Suprapubic skin (tissue), 4 donors: Measurements from ENCODE around the gene CCDC174. TPM values are rescaled to one million over a fixed set of nuclear protein-coding genes. Genes with fewer than 3 reads are reported as not detected.

Experiments used
- DNase-seq, 2 donors: peaks; one replicate each; pipeline ENCODE4 v3.0.0-alpha.2; 2019; ENCODE audit warnings: low spot score in 2 of 2
- H3K27ac ChIP-seq: fragments of 200-600 bp; sonication (generic); one replicate; pipeline ENCODE4 v1.5.1; 2019
- H3K27me3 ChIP-seq: fragments of 200-600 bp; sonication (generic); one replicate; pipeline ENCODE4 v1.5.1; 2019
- H3K36me3 ChIP-seq: fragments of 200-600 bp; sonication (generic); one replicate; pipeline ENCODE4 v1.5.1; 2019
- H3K4me1 ChIP-seq: fragments of 200-600 bp; sonication (generic); one replicate; pipeline ENCODE4 v1.5.1; 2019
- H3K4me3 ChIP-seq: fragments of 200-600 bp; sonication (generic); one replicate; pipeline ENCODE4 v1.5.1; 2019; ENCODE audit warnings: mild to moderate bottlenecking
- H3K9me3 ChIP-seq: fragments of 200-600 bp; sonication (generic); one replicate; pipeline ENCODE4 v1.5.1; 2019
- EP300 ChIP-seq: sonication (generic); formaldehyde crosslinking; IDR thresholded peaks from one replicate; pipeline ENCODE4 v1.6.1; 2017; ENCODE audit warnings: antibody characterized with exemption
- POLR2A ChIP-seq, 2 donors: fragments of 450-650 bp; IDR thresholded peaks; one replicate each; pipeline ENCODE4 v1.6.1; 2017; ENCODE audit warnings: antibody characterized with exemption in 2 of 2, mild to moderate bottlenecking in 2 of 2, moderate library complexity in 2 of 2
- POLR2AphosphoS5 ChIP-seq, 3 donors: sonication (generic); formaldehyde crosslinking; IDR thresholded peaks; one replicate each; pipeline ENCODE4 v1.6.1; 2017; ENCODE audit warnings: antibody characterized with exemption in 3 of 3
- WGBS: methylation state at CpG from one replicate; pipeline ENCODE4 v1.1.5; 2018; 5-methylcytosine and 5-hydroxymethylcytosine counted together
- total RNA-seq, 4 donors: library from RNA; depleted of rRNA; stranded (reverse); fragments of >200 nt; gene quantifications; one replicate each; pipeline ENCODE4 v1.1.0, GENCODE V29; 2016
- TF ChIP-seq, protein P1 (sequence below), 2 donors: fragments of 200-600 bp in 1 of 2; fragments of 450-650 bp in 1 of 2; sonication (generic) in 1 of 2; IDR thresholded peaks; one replicate each; pipeline ENCODE4 v1.5.1; 2016 to 2019; ENCODE audit warnings: antibody characterized with exemption in 2 of 2, mild to moderate bottlenecking in 1 of 2, moderate library complexity in 1 of 2

CCDC174 gene
- total RNA-seq, 4 donors from 2014 or later: 11.2 to 39.3 (median 14.6) TPM

DNA sequence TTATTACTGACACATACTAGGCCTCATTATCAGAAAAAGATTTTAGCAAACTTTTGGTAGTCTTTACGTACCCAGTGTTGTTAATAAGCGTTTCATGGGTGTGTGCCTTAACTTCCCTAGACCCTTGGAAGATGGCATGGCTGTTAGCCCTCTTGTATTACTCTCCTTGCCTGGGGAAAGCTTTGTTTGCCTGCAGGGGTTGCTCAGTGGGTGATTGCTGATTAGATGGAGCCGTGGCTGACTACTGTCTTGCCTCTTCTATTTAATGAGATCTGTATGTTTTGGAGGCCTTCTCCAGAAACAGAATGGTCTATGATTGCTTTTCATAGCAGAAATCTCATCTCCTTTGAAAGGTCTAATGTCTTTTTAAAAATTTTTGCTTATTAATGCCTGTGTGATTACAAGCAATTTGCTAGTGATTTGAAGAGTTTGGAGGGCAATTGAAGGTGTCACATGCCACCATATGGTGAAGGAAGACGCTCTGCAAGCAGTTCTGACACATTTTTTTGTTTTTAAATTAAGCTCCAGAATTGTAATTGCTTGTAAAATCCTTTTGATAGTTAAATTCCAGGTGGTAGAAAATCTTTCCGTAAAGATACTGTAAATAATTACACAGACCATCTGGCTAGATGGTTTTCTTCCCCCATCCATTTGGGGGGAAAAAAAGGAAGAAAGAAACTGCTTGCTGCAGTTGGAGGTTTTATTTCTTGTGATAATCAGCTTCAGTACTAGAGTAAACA, 12.0 kb downstream of the CCDC174 start:
- no peak for TF ChIP-seq POLR2A (IDR thresholded peaks at IDR 0.05)
- TF ChIP-seq EP300: no peak
- no peak for TF ChIP-seq POLR2AphosphoS5 (IDR thresholded peaks at IDR 0.05)
- TF ChIP-seq, protein P1, sequence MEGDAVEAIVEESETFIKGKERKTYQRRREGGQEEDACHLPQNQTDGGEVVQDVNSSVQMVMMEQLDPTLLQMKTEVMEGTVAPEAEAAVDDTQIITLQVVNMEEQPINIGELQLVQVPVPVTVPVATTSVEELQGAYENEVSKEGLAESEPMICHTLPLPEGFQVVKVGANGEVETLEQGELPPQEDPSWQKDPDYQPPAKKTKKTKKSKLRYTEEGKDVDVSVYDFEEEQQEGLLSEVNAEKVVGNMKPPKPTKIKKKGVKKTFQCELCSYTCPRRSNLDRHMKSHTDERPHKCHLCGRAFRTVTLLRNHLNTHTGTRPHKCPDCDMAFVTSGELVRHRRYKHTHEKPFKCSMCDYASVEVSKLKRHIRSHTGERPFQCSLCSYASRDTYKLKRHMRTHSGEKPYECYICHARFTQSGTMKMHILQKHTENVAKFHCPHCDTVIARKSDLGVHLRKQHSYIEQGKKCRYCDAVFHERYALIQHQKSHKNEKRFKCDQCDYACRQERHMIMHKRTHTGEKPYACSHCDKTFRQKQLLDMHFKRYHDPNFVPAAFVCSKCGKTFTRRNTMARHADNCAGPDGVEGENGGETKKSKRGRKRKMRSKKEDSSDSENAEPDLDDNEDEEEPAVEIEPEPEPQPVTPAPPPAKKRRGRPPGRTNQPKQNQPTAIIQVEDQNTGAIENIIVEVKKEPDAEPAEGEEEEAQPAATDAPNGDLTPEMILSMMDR (IDR thresholded peaks at IDR 0.05): no peak
- WGBS: 90% methylated on average over 5 of the region's 5 CpGs
- H3K9me3 ChIP-seq: no peaks in the 10 kb centered on the region
- DNase-seq: no peak
- no peak overlapping the region for H3K4me3 ChIP-seq
- no peaks in the 10 kb centered on the region for H3K4me1 ChIP-seq
- H3K27ac ChIP-seq: no peak overlapping the region
- H3K36me3 ChIP-seq: peaks cover 100% of the 10 kb centered on the region
- no peaks in the 10 kb centered on the region for H3K27me3 ChIP-seq

DNA sequence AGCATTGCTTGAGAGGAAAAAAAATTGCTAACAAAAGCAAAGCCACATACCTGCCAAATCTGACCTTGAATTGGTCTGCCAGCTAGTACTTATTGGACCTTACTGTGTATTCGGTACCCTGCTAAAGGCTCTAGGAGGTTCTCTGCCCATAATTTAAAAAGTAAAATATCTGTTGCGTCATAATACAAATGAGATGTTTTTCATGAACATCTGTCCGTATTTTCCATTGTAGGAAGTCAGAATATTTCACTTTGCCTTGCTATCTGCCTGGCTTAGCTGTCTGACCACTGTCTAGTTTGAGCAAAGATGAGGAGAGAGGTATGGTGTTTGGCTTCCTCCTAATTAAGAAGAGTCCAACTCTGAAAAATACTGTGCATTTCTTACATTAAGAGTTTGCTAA, 12.6 kb downstream of the CCDC174 start:
- Histone ChIP-seq H3K4me3 (no peak overlapping the region), H3K27me3 (no peaks in the 10 kb centered on the region), H3K36me3 (peaks cover 100% of the 10 kb centered on the region), H3K9me3 (no peaks in the 10 kb centered on the region), H3K4me1 (no peaks in the 10 kb centered on the region), H3K27ac (no peak overlapping the region)
- TF ChIP-seq, protein P1 (IDR thresholded peaks at IDR 0.05): no peak
- TF ChIP-seq POLR2AphosphoS5 (IDR thresholded peaks at IDR 0.05) (no peak), POLR2A (IDR thresholded peaks at IDR 0.05) (no peak)
- 89% methylated on average over 3 of the region's 3 CpGs for WGBS
- DNase-seq: no peak

DNA sequence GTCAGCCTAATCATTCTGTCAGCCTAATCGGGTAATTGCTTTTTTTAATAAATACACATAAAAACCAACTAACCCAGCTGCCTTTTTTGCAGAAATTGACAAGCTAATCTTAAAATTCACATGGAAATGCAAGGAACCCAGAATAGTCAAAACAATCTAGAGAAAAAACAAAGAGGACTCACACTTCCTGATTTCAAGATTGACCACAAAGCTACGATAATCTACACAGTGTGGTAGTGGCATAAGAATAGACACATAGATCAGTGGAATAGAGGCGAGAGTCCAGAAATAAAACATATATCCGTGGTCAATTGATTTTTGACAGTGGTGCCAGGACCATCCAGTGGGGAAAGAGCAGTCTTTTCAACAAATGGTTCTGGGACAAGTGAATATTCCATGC, 21.0 kb downstream of the CCDC174 start:
- Histone ChIP-seq H3K4me1 (no peaks in the 10 kb centered on the region), H3K27me3 (no peaks in the 10 kb centered on the region), H3K9me3 (no peaks in the 10 kb centered on the region), H3K27ac (no peak overlapping the region), H3K36me3 (peaks cover 56% of the 10 kb centered on the region), H3K4me3 (no peak overlapping the region)
- no peak for TF ChIP-seq EP300
- TF ChIP-seq, protein P1 (IDR thresholded peaks at IDR 0.05): no peak
- no peak for TF ChIP-seq POLR2AphosphoS5 (IDR thresholded peaks at IDR 0.05)
- no peak for TF ChIP-seq POLR2A (IDR thresholded peaks at IDR 0.05)
- no peak for DNase-seq
- WGBS: 82% methylated on average over 4 of the region's 4 CpGs

DNA sequence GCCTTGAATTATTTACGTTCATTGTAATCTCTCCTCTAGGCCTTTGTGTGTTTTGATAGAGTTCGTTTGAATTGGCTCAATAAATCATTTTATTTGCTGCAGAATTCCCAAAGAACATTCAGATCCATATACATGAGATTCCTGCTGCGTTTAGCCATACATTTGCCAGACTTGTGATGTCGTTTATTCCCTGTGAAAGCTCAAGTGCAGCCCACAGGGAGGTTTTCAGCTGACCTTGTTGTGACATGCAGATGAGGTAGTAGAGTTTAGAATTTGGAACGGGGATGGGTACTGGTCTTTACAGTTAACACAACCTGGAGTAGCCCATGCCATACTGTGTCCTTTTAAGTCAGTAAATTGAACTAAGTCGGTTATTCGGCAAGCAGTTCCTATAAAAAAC, 23.3 kb downstream of the CCDC174 start, which contains the start of gene C3orf20:
C3orf20 (plus strand) TSS at position 301 of the 400 bp plus-strand sequence. CDS start 7,573 bp downstream, outside the sequence.
- DNase-seq: no peak
- Histone ChIP-seq H3K9me3 (no peaks in the 10 kb centered on the region), H3K27ac (no peak within 1 kb of the TSS), H3K36me3 (peaks cover 34% of the 10 kb centered on the region), H3K27me3 (no peaks in the 10 kb centered on the region), H3K4me3 (no peak within 1 kb of the TSS), H3K4me1 (no peaks in the 10 kb centered on the region)
- TF ChIP-seq EP300 (no peak), POLR2A (IDR thresholded peaks at IDR 0.05) (no peak), POLR2AphosphoS5 (IDR thresholded peaks at IDR 0.05) (no peak)
- TF ChIP-seq, protein P1 (IDR thresholded peaks at IDR 0.05): no peak
- 76% methylated on average over 7 of the region's 7 CpGs for WGBS

DNA sequence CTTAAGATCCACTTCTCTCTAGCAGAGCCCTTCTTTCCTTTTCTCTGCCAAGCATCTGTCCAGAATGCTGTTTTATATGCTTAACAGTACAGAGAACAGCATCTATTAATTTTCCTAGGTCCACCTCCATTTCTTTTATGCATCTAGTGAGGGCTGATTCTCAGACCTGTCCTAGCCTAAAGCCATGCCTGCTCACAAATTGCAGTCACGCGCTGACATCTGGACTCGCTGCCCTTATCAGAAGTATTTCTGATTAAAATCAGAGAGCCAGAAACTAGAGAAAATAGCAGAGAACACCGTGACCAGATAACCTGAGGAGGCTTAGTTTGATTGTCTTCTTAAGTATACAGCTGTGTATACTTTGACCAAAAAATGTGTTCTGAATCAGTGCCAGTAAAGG, 25.3 kb downstream of the CCDC174 start:
- peaks cover 13% of the 10 kb centered on the region for H3K36me3 ChIP-seq
- TF ChIP-seq POLR2A (IDR thresholded peaks at IDR 0.05): no peak
- no peak for TF ChIP-seq POLR2AphosphoS5 (IDR thresholded peaks at IDR 0.05)
- TF ChIP-seq, protein P1 (IDR thresholded peaks at IDR 0.05): no peak
- no peak for TF ChIP-seq EP300

More for the DNA sequence above, 25.3 kb downstream of the CCDC174 start:
- WGBS: 69% methylated on average over 4 of the region's 4 CpGs
- H3K27me3 ChIP-seq: no peaks in the 10 kb centered on the region
- H3K4me1 ChIP-seq: no peaks in the 10 kb centered on the region
- no peak overlapping the region for H3K27ac ChIP-seq
- H3K4me3 ChIP-seq: no peak overlapping the region
- no peaks in the 10 kb centered on the region for H3K9me3 ChIP-seq
- DNase-seq: no peak
